ENCODE results near the gene NRIP3.

The NRIP3 gene

DNA sequence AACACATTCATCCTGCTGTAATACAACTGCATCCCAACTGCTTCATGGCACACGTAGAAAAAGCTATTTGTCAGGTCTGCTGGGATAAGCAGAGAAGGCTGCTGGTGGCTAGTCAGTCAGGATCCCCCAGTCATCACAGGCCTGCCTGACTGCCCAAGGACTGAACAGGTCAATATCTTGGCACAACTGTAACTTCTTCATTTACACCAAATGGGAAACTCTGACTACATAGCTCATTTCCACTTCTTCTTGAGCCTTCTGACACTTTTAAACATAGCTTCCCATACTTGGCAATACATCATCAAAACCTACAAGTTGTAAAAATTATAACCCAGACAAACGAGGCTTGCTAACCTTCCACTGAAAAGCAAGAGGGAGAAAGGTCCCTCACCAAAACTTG lies 42.4 kb downstream of the NRIP3 start:
- no peak for DNase-seq (ENCODE audit: extremely low spot score)
- TF ChIP-seq, protein P1, sequence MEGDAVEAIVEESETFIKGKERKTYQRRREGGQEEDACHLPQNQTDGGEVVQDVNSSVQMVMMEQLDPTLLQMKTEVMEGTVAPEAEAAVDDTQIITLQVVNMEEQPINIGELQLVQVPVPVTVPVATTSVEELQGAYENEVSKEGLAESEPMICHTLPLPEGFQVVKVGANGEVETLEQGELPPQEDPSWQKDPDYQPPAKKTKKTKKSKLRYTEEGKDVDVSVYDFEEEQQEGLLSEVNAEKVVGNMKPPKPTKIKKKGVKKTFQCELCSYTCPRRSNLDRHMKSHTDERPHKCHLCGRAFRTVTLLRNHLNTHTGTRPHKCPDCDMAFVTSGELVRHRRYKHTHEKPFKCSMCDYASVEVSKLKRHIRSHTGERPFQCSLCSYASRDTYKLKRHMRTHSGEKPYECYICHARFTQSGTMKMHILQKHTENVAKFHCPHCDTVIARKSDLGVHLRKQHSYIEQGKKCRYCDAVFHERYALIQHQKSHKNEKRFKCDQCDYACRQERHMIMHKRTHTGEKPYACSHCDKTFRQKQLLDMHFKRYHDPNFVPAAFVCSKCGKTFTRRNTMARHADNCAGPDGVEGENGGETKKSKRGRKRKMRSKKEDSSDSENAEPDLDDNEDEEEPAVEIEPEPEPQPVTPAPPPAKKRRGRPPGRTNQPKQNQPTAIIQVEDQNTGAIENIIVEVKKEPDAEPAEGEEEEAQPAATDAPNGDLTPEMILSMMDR (IDR thresholded peaks at IDR 0.05; ENCODE audit: control extremely low read depth, extremely low read depth, low read depth, missing control alignments) = no peak
- CTCF ChIA-PET = interaction anchor here (1.0 to 8.2 kb wide), 6 partner anchors 17 to 177 kb away, joined by 3 to 102 read pairs (median 4); partner anchors contain the start of gene ASCL3
- POLR2A ChIA-PET = interaction anchor here (0.6 kb wide), 1 partner anchor 84 kb away, joined by 4 read pairs; no protein-coding TSS in a partner anchor

DNA sequence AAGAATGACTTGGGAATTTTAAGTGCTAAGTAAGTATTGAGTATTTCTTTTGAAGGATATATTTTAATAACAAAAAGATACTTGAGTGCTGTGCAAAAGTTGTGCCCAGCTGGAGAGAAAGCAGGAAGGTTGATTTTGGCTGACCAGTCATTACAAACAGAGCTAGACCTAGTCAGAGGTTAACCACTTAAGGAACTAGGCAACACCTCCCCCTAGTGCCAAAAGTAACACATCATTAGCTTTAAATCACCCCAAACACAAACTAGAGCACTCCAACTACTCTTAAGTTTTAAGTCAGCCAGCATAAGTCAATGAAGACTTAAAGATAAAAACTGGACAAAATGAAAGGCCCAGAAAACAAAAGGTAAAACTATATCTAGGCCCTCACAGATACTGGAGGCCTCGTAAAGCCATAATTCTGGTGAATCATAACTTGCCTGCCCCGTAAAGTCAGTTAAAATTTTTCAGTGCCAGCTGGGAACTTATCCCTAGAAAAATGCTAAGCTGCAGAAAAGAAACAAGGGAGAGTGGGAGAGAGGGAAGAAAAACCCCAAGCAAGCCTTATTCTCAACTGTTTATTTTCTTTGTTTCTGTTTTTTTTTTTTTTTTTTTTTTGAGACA lies 44.1 kb downstream of the NRIP3 start:
- DNase-seq (ENCODE audit: extremely low spot score) = peak; percentile 82
- ChIA-PET POLR2A (interaction anchor here (0.5 to 1.1 kb wide), 3 partner anchors 119 to 273 kb away, joined by 4 to 8 read pairs (median 5); no protein-coding TSS in a partner anchor), CTCF (interaction anchor here (0.7 to 8.2 kb wide), 46 partner anchors 8 to 696 kb away, joined by 3 to 102 read pairs (median 4); partner anchors contain the start of genes ASCL3, C11orf16, LMO1 and RPL27A)
- TF ChIP-seq, protein P1 (IDR thresholded peaks at IDR 0.05; ENCODE audit: control extremely low read depth, extremely low read depth, low read depth, missing control alignments) = peak; percentile 58

- DNase-seq (ENCODE audit: extremely low spot score) = no peak
- TF ChIP-seq, protein P1 (IDR thresholded peaks at IDR 0.05; ENCODE audit: control extremely low read depth, extremely low read depth, low read depth, missing control alignments) = no peak
- ChIA-PET POLR2A (no interaction called here), CTCF (interaction anchor here (8.2 kb wide), 1 partner anchor 12 kb away, joined by 102 read pairs; the partner anchor contains the start of gene ASCL3)
Measured at GRCh38 chr11:8956860-8957259, 46.9 kb downstream of the NRIP3 start.

DNA sequence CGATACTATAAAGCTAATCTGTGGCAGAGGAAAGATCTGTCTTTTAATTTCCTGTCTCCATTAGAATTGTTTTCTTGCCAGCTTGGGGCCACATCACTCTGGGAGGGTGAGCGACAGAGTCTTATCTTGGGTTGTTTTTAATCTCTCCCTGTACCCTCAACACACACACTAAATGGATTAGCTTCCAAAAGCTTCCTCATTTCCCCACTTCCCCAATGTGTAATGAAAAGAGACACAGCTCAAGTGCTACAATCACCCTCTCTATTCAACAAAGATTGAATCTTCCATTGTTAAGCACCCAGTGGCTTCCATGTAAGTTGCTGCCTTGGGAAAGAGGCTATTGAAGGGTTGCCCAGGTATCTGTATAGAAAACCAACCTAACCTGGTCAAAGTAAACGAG lies 54.9 kb downstream of the NRIP3 start:
- ChIA-PET CTCF (interaction anchor here (1.2 to 13.3 kb wide), 4 partner anchors 9 to 34 kb away, joined by 3 to 102 read pairs (median 6); no protein-coding TSS in a partner anchor), POLR2A (no interaction called here)
- DNase-seq (ENCODE audit: extremely low spot score) = no peak
- TF ChIP-seq, protein P1 (IDR thresholded peaks at IDR 0.05; ENCODE audit: control extremely low read depth, extremely low read depth, low read depth, missing control alignments) = no peak

DNA sequence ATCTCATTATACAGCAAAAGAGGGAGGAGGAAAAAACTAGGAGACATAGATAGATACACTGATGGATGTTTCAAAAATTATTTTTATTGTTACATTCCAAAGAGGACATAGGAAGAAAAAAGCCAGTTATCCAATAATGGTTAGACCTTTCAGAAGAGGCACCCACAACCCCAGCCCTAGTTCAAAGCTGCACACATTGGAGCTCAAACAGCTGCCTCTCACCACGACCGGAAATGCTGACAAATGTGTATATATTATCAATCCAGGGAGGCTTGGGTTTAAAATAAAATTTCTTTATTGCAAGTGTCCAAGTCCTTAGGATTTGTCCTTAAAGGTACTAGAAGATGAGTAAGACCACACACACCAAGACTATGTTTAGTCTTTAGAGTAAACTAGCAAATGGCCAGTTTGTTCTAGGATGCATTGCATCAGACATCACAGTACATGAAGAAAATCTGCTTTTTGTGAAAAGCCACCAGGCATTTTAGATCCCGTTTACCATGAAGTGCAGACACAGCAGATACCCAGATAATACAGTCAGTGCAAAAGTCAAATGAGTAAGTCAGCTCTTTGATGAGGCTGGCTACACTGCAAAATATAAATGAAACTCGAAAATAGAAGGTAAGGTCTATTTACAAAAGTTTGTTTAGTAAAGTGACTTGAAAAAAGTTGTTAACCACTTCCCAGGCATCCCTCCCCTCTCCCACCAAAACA lies 56.4 kb downstream of the NRIP3 start:
- ChIA-PET CTCF (interaction anchor here (1.1 to 13.3 kb wide), 5 partner anchors 9 to 33 kb away, joined by 3 to 102 read pairs (median 6); no protein-coding TSS in a partner anchor), POLR2A (no interaction called here)
- DNase-seq (ENCODE audit: extremely low spot score) = no peak
- TF ChIP-seq, protein P1 (IDR thresholded peaks at IDR 0.05; ENCODE audit: control extremely low read depth, extremely low read depth, low read depth, missing control alignments) = no peak

GRCh38 chr11:8942518-8943066 lies 61.2 kb downstream of the NRIP3 start, which contains the start of gene ASCL3:
ASCL3 (minus strand) TSS chr11:8943016; CDS start chr11:8938161, 4,855 bp downstream.
- ChIA-PET POLR2A (no interaction called here), CTCF (interaction anchor here (1.2 to 13.3 kb wide), 3 partner anchors 15 to 73 kb away, joined by 3 to 102 read pairs (median 3); no protein-coding TSS in a partner anchor)
- DNase-seq (ENCODE audit: extremely low spot score) = no peak
- TF ChIP-seq, protein P1 (IDR thresholded peaks at IDR 0.05; ENCODE audit: control extremely low read depth, extremely low read depth, low read depth, missing control alignments) = no peak

All from GM10248 (cell line).